GM23338 (cell line): ENCODE measurements around the gene EXOC3L4. TPM values are rescaled to one million over a fixed set of nuclear protein-coding genes. Genes with fewer than 3 reads are reported as not detected.

Experiments
- ATAC-seq: fragments of 200-7000 bp; cut with Tn5 transposase; 3 replicates; pipeline ENCODE4 v1.9.1; 2020
- DNase-seq: peaks from one replicate; pipeline ENCODE4 v3.0.0-alpha.2; 2015; ENCODE audit warnings: low spot score
- H2AFZ ChIP-seq: fragments of 200-600 bp; sonication (generic); 2 replicates; pipeline ENCODE4 v1.8.0; 2016; ENCODE audit warnings: antibody characterized with exemption, mild to moderate bottlenecking, moderate library complexity
- H3F3A ChIP-seq: fragments of 200-600 bp; sonication (generic); replicated peaks from 2 replicates; pipeline ENCODE4 v1.8.0; 2017; ENCODE audit warnings: antibody characterized with exemption, mixed run types, low read depth
- H3K27ac ChIP-seq: fragments of 200-600 bp; sonication (generic); 2 replicates; pipeline ENCODE4 v1.6.1; 2016; ENCODE audit warnings: low read depth
- H3K27me3 ChIP-seq: fragments of 200-600 bp; sonication (generic); 2 replicates; pipeline ENCODE4 v1.8.0; 2016; ENCODE audit warnings: mild to moderate bottlenecking, mixed run types, moderate library complexity; ENCODE audit not compliant: insufficient read depth
- H3K36me3 ChIP-seq: fragments of 200-600 bp; sonication (generic); 2 replicates; pipeline ENCODE4 v1.8.0; 2016; ENCODE audit warnings: mild to moderate bottlenecking; ENCODE audit not compliant: insufficient read depth
- H3K4me1 ChIP-seq: fragments of 200-600 bp; sonication (generic); 2 replicates; pipeline ENCODE4 v1.8.0; 2016; ENCODE audit warnings: mild to moderate bottlenecking, moderate library complexity; ENCODE audit not compliant: insufficient read depth
- H3K4me2 ChIP-seq: fragments of 200-600 bp; sonication (generic); 2 replicates; pipeline ENCODE4 v1.7.1; 2017; ENCODE audit warnings: mixed run types
- H3K4me3 ChIP-seq: fragments of 200-600 bp; sonication (generic); 2 replicates; pipeline ENCODE4 v1.6.1; 2016; ENCODE audit warnings: mixed run types
- H3K79me2 ChIP-seq: fragments of 200-600 bp; sonication (generic); replicated peaks from 2 replicates; pipeline ENCODE4 v1.8.0; 2017; ENCODE audit warnings: mild to moderate bottlenecking; ENCODE audit not compliant: insufficient read depth
- H3K9me2 ChIP-seq: fragments of 200-600 bp; sonication (generic); 2 replicates; pipeline ENCODE4 v1.8.0; 2017; ENCODE audit not compliant: insufficient read depth
- H4K20me1 ChIP-seq: fragments of 200-600 bp; sonication (generic); replicated peaks from 2 replicates; pipeline ENCODE4 v1.8.0; 2017; ENCODE audit warnings: mild to moderate bottlenecking; ENCODE audit not compliant: insufficient read depth
- H3K27ac Mint-ChIP-seq: 2 replicates; pipeline ENCODE4 v1.8.0; 2020; ENCODE audit warnings: inconsistent platforms, mild to moderate bottlenecking, moderate library complexity, mixed read lengths
- H3K27me3 Mint-ChIP-seq: 3 replicates; pipeline ENCODE4 v1.8.0; 2022; ENCODE audit warnings: low read depth, mild to moderate bottlenecking, moderate library complexity, mixed read lengths, inconsistent platforms; ENCODE audit not compliant: insufficient read depth, poor library complexity
- H3K36me3 Mint-ChIP-seq: 3 replicates; pipeline ENCODE4 v1.8.0; 2021; ENCODE audit warnings: low read depth, mild to moderate bottlenecking, inconsistent platforms, moderate library complexity, mixed read lengths
- H3K4me1 Mint-ChIP-seq: 3 replicates; pipeline ENCODE4 v1.8.0; 2020; ENCODE audit warnings: mild to moderate bottlenecking, inconsistent platforms, mixed read lengths
- H3K4me3 Mint-ChIP-seq: 3 replicates; pipeline ENCODE4 v1.8.0; 2021; ENCODE audit warnings: moderate library complexity, mild to moderate bottlenecking, inconsistent platforms, mixed read lengths
- H3K9me3 Mint-ChIP-seq: 3 replicates; pipeline ENCODE4 v1.8.0; 2020; ENCODE audit warnings: moderate library complexity, mild to moderate bottlenecking, inconsistent platforms, mixed read lengths
- CREB1 ChIP-seq: fragments of 250-450 bp; sonication (Bioruptor Pico); IDR thresholded peaks from 2 replicates; pipeline ENCODE4 v1.5.0; 2020; ENCODE audit warnings: low read depth, mild to moderate bottlenecking, moderate library complexity
- CTCF ChIP-seq, 2 experiments: fragments of 200-600 bp in 1 of 2; sonication (generic) in 1 of 2; conservative IDR thresholded peaks; 2 replicates each; pipeline versions ENCODE4 v1.5.1 to v1.6.1; 2016 to 2017; ENCODE audit warnings: antibody characterized with exemption in 2 of 2, low read depth in 2 of 2, mild to moderate bottlenecking in 2 of 2, moderate library complexity in 1 of 2
- ETS1 ChIP-seq: IDR thresholded peaks from 2 replicates; pipeline ENCODE4 v1.6.1; 2016; ENCODE audit warnings: antibody characterized with exemption
- EZH2 ChIP-seq: fragments of 200-600 bp; sonication (generic); IDR thresholded peaks from one replicate; pipeline ENCODE4 v1.8.0; 2017; ENCODE audit warnings: antibody characterized with exemption, mild to moderate bottlenecking, low read depth; ENCODE audit not compliant: unreplicated experiment
- JUNB ChIP-seq: IDR thresholded peaks from one replicate; pipeline ENCODE4 v1.6.1; 2016; ENCODE audit warnings: antibody characterized with exemption; ENCODE audit not compliant: unreplicated experiment
- NANOG ChIP-seq: IDR thresholded peaks from 2 replicates; pipeline ENCODE4 v1.6.1; 2016; ENCODE audit warnings: antibody characterized with exemption, borderline replicate concordance
- POLR2AphosphoS5 ChIP-seq: IDR thresholded peaks from 2 replicates; pipeline ENCODE4 v1.6.1; 2016; ENCODE audit warnings: antibody characterized with exemption, low read depth
- REST ChIP-seq: IDR thresholded peaks from one replicate; pipeline ENCODE4 v1.6.1; 2018; ENCODE audit warnings: antibody characterized with exemption; ENCODE audit not compliant: unreplicated experiment
- STAT1 ChIP-seq: IDR thresholded peaks from one replicate; pipeline ENCODE4 v1.6.1; 2016; ENCODE audit warnings: antibody characterized with exemption; ENCODE audit not compliant: unreplicated experiment
- ZNF114 ChIP-seq: fragments of 250-450 bp; sonication (Bioruptor Pico); IDR thresholded peaks from 2 replicates; pipeline ENCODE4 v1.5.0; 2020; ENCODE audit warnings: mild to moderate bottlenecking, moderate library complexity
- ZNF331 ChIP-seq: fragments of 250-450 bp; sonication (Bioruptor Pico); IDR thresholded peaks from 2 replicates; pipeline ENCODE4 v1.5.0; 2020; ENCODE audit warnings: low read depth, mild to moderate bottlenecking, moderate library complexity
- polyA plus RNA-seq: library from polyadenylated mRNA; unstranded; fragments of >200 nt; fragmentation: Nextera tagmentation; extraction: Ambion mirVana; gene quantifications from 2 replicates; pipeline ENCODE4 v1.2.1, GENCODE V29; 2016
- total RNA-seq: library from RNA; depleted of rRNA; stranded (reverse); fragments of >200 nt; shearing (Covaris generic); gene quantifications from 2 replicates; pipeline ENCODE4 v1.2.3, GENCODE V29; 2014

Gene EXOC3L4
- total and polyA plus RNA-seq, 2 experiments from 2014 or later = not detected

GRCh38 chr14:103072595-103073366 lies 21.7 kb upstream of the EXOC3L4 start (continued):
- TF ChIP-seq REST = no peak
- no peak for TF ChIP-seq CTCF (conservative IDR thresholded peaks at IDR 0.05; ENCODE audit: low read depth in 2 of 2)

GRCh38 chr14:103073367-103073875 lies 21.1 kb upstream of the EXOC3L4 start:
- ATAC-seq (no peak), DNase-seq (no peak)
- H3K27ac Mint-ChIP-seq = no peak overlapping the region
- Histone ChIP-seq H3K36me3 (no peaks in the 10 kb centered on the region), H3K9me2 (no peaks in the 10 kb centered on the region), H3K4me2 (no peak overlapping the region), H3K4me3 (no peak overlapping the region), H4K20me1 (no peaks in the 10 kb centered on the region), H3K4me1 (no peaks in the 10 kb centered on the region; the same call in 1 of the 2 replicates), H3F3A (no peaks in the 10 kb centered on the region), H3K27ac (no peak overlapping the region), H2AFZ (no peak overlapping the region), H3K79me2 (no peaks in the 10 kb centered on the region), H3K27me3 (0 out of 2 replicates have a peak, but pooled peaks cover 5% of the 10 kb centered on the region)
- peaks cover 7% of the 10 kb centered on the region for H3K27me3 Mint-ChIP-seq
- no peak overlapping the region for H3K4me3 Mint-ChIP-seq
- H3K9me3 Mint-ChIP-seq = no peaks in the 10 kb centered on the region
- no peaks in the 10 kb centered on the region for H3K36me3 Mint-ChIP-seq
- no peaks in the 10 kb centered on the region; the same call in 2 of the 3 replicates for H3K4me1 Mint-ChIP-seq
- TF ChIP-seq REST (no peak), ETS1 (no peak), POLR2AphosphoS5 (no peak), ZNF331 (CRISPR knock-in tag) (no peak), EZH2 (no peak), JUNB (no peak), CREB1 (no peak), STAT1 (no peak), ZNF114 (CRISPR knock-in tag) (no peak), NANOG (no peak), CTCF (conservative IDR thresholded peaks at IDR 0.05; ENCODE audit: low read depth in 2 of 2) (no peak)
